HepG2 (cell line): ENCODE data around the gene ZCCHC8. TPM values are rescaled to one million over a fixed set of nuclear protein-coding genes. Genes with fewer than 3 reads are reported as not detected.
A peak's percentile ranks its signal among the peaks of the same experiment; 100 is the strongest.

Source experiments
- ARID2 ChIP-seq: sonication (generic); formaldehyde crosslinking; IDR thresholded peaks from 2 replicates; pipeline ENCODE4 v1.8.1; 2022; ENCODE audit warnings: mild to moderate bottlenecking, missing genetic modification reagents, borderline replicate concordance
- DR1 ChIP-seq: sonication (generic); formaldehyde crosslinking; IDR thresholded peaks from 2 replicates; pipeline ENCODE4 v1.8.0; 2021; ENCODE audit warnings: mild to moderate bottlenecking, missing genetic modification reagents, inconsistent platforms
- FOXK1 ChIP-seq: sonication (generic); formaldehyde crosslinking; IDR thresholded peaks from 2 replicates; pipeline ENCODE4 v1.4.0; 2020; ENCODE audit warnings: low read depth, missing genetic modification reagents, borderline replicate concordance
- GABPA ChIP-seq, 2 experiments: IDR thresholded peaks; 2 replicates each; pipeline ENCODE4 v1.6.1; 2011 to 2016; ENCODE audit warnings: low read depth in 2 of 2, low read length in 1 of 2, missing biosample characterization in 1 of 2, missing genetic modification characterization in 1 of 2
- HOXA7 ChIP-seq: sonication (generic); formaldehyde crosslinking; IDR thresholded peaks from 2 replicates; pipeline ENCODE4 v1.8.1; 2022; ENCODE audit warnings: mild to moderate bottlenecking, missing genetic modification reagents, moderate library complexity
- KAT8 ChIP-seq: IDR thresholded peaks from 2 replicates; pipeline ENCODE4 v1.6.1; 2016; ENCODE audit warnings: missing genetic modification reagents, missing compliant biosample characterization
- KLF6 ChIP-seq: IDR thresholded peaks from 2 replicates; pipeline ENCODE4 v1.8.0; 2016; ENCODE audit warnings: missing biosample characterization, missing genetic modification reagents
- MED13 ChIP-seq: sonication (generic); formaldehyde crosslinking; IDR thresholded peaks from 2 replicates; pipeline ENCODE4 v1.5.0; 2020; ENCODE audit warnings: missing genetic modification reagents
- NCOA2 ChIP-seq: sonication (generic); formaldehyde crosslinking; IDR thresholded peaks from 2 replicates; pipeline ENCODE4 v1.8.0; 2022; ENCODE audit warnings: inconsistent platforms
- RXRA ChIP-seq: sonication (generic); formaldehyde crosslinking; IDR thresholded peaks from 2 replicates; pipeline ENCODE4 v1.5.1; 2020; ENCODE audit warnings: missing genetic modification reagents
- SP2 ChIP-seq: sonication (generic); formaldehyde crosslinking; IDR thresholded peaks from 2 replicates; pipeline ENCODE4 v1.5.1; 2020; ENCODE audit warnings: mild to moderate bottlenecking, missing genetic modification reagents
- SUZ12 ChIP-seq: fragments of 150-350 bp; IDR thresholded peaks from 2 replicates; pipeline ENCODE4 v1.6.1; 2014; ENCODE audit warnings: low read depth, low read length
- XRCC5 ChIP-seq: fragments of 200-400 bp; formaldehyde crosslinking; optimal IDR thresholded peaks from 2 replicates; pipeline ENCODE3; 2017; ENCODE audit warnings: mild to moderate bottlenecking, low read length
- ZFP1 ChIP-seq: IDR thresholded peaks from 2 replicates; pipeline ENCODE4 v1.6.1; 2016
- ZNF124 ChIP-seq: sonication (generic); formaldehyde crosslinking; IDR thresholded peaks from 2 replicates; pipeline ENCODE4 v1.4.0; 2020; ENCODE audit warnings: missing genetic modification reagents
- ZNF143 ChIP-seq: sonication (generic); formaldehyde crosslinking; IDR thresholded peaks from 2 replicates; pipeline ENCODE4 v1.4.0; 2020; ENCODE audit warnings: missing genetic modification reagents
- ZNF160 ChIP-seq: sonication (generic); formaldehyde crosslinking; IDR thresholded peaks from 2 replicates; pipeline ENCODE4 v1.8.0; 2022; ENCODE audit warnings: mild to moderate bottlenecking, inconsistent platforms, missing genetic modification reagents
- ZNF225 ChIP-seq: sonication (generic); formaldehyde crosslinking; IDR thresholded peaks from 2 replicates; pipeline ENCODE4 v1.4.0; 2020; ENCODE audit warnings: mild to moderate bottlenecking, missing genetic modification reagents
- ZNF543 ChIP-seq: sonication (generic); formaldehyde crosslinking; IDR thresholded peaks from 2 replicates; pipeline ENCODE4 v1.4.0; 2020; ENCODE audit warnings: mild to moderate bottlenecking, missing genetic modification reagents
- ZNF788 ChIP-seq: sonication (generic); formaldehyde crosslinking; IDR thresholded peaks from 2 replicates; pipeline ENCODE4 v1.5.0; 2020; ENCODE audit warnings: mild to moderate bottlenecking, missing genetic modification reagents, borderline replicate concordance
- ZSCAN20 ChIP-seq: sonication (generic); formaldehyde crosslinking; IDR thresholded peaks from 2 replicates; pipeline ENCODE4 v1.4.0; 2020; ENCODE audit warnings: missing genetic modification reagents, mild to moderate bottlenecking, borderline replicate concordance
- polyA plus RNA-seq, 8 experiments: library from polyadenylated mRNA; depleted of rRNA in 3 of 8; stranded (reverse) in 7 of 8; unstranded in 1 of 8; fragments of >200 nt; fragmentation: Illumina TruSeq in 4 of 8; extraction: Trizol in 4 of 8; gene quantifications; 2 replicates each; pipeline versions ENCODE4 v1.2.1 to v1.2.3, GENCODE V29; 2011 to 2016; ENCODE audit warnings: low read depth in 4 of 8, missing spikeins in 1 of 8, mixed read lengths in 1 of 8; ENCODE audit not compliant: insufficient read depth in 1 of 8
- total RNA-seq, 5 experiments: library from RNA; depleted of rRNA; stranded (reverse); fragments of >200 nt; fragmentation: Illumina TruSeq; extraction: Trizol; gene quantifications; 2 replicates each; pipeline ENCODE4 v1.2.3, GENCODE V29; 2016; ENCODE audit warnings: low read depth in 1 of 5
- TF ChIP-seq, protein P1 (sequence below): IDR thresholded peaks from 2 replicates; pipeline ENCODE4 v1.6.1; 2012; ENCODE audit warnings: low read length, improper control_type of control experiment
- TF ChIP-seq, protein P2 (sequence below): sonication (generic); formaldehyde crosslinking; IDR thresholded peaks from 2 replicates; pipeline ENCODE4 v1.4.0; 2020; ENCODE audit warnings: missing genetic modification reagents

ZCCHC8 gene
- total and polyA plus RNA-seq, 2 of the 13 experiments (the other 11 are each of a cell fraction or from before 2014, with no cell fraction given) = 18.6 to 20.9 TPM

DNA sequence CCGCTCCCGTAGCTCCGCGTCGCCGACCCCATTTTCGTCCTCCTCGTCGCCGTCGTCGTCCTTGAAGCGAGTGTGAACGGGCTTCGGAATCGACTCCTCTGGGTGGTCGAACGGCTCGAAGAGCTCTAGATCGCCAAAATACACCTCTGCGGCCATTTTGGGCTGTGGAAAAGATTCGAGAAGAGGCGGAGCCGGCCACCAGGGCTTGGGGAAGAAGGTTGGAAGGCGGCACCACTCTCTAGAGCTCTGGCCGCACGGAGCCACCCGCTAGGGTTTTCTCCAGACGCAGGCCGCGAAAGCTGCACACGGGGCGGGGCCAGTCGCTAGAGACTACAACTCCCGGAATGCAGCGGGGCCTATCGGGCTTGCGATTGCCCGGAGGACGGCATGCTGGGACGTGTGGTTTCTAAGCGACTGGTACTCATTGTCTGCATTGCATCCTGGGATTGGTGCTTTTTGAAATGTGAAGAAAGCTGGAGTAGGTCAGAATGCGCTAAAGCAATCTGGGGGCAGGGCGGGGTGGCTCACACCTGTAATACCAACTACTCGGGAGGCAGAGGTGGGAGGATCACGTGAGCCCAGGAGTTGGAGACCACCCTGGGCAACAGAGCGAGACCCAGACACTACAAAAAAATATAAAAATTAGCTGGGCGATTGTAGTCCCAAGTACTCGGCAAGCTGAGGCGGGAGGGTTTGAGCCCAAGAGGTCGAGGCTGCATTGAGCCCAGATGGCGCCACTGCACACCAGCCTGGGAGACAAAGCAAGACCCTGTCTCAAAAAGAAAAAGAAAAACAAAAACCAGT is at the start of gene ZCCHC8 (continued):
- TF ChIP-seq, protein P1, sequence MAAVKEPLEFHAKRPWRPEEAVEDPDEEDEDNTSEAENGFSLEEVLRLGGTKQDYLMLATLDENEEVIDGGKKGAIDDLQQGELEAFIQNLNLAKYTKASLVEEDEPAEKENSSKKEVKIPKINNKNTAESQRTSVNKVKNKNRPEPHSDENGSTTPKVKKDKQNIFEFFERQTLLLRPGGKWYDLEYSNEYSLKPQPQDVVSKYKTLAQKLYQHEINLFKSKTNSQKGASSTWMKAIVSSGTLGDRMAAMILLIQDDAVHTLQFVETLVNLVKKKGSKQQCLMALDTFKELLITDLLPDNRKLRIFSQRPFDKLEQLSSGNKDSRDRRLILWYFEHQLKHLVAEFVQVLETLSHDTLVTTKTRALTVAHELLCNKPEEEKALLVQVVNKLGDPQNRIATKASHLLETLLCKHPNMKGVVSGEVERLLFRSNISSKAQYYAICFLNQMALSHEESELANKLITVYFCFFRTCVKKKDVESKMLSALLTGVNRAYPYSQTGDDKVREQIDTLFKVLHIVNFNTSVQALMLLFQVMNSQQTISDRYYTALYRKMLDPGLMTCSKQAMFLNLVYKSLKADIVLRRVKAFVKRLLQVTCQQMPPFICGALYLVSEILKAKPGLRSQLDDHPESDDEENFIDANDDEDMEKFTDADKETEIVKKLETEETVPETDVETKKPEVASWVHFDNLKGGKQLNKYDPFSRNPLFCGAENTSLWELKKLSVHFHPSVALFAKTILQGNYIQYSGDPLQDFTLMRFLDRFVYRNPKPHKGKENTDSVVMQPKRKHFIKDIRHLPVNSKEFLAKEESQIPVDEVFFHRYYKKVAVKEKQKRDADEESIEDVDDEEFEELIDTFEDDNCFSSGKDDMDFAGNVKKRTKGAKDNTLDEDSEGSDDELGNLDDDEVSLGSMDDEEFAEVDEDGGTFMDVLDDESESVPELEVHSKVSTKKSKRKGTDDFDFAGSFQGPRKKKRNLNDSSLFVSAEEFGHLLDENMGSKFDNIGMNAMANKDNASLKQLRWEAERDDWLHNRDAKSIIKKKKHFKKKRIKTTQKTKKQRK = no peak
- TF ChIP-seq KAT8 (CRISPR knock-in tag) (peak; percentile 86), ZFP1 (CRISPR knock-in tag) (peak; percentile 54; the same call in 1 of the 2 replicates), ZNF543 (CRISPR knock-in tag) (peak; percentile 70; the same call in 1 of the 2 replicates), XRCC5 (peak; percentile 67), SP2 (CRISPR knock-in tag) (0 out of 2 replicates have a peak, but pooled peaks have one; percentile 26), ZNF143 (CRISPR knock-in tag) (peak; percentile 97), ZNF160 (CRISPR knock-in tag) (peak; percentile 54; the same call in 1 of the 2 replicates), DR1 (CRISPR knock-in tag) (peak; percentile 58; the same call in 1 of the 2 replicates), NCOA2 (CRISPR knock-in tag) (no peak; the same call in 1 of the 2 replicates), ZNF788 (CRISPR knock-in tag) (peak; percentile 57; the same call in 1 of the 2 replicates), MED13 (no peak; the same call in 1 of the 2 replicates), ZSCAN20 (CRISPR knock-in tag) (0 out of 2 replicates have a peak, but pooled peaks have one; percentile 8), ARID2 (CRISPR knock-in tag) (no peak), KLF6 (CRISPR knock-in tag) (peak; percentile 88), ZNF225 (0 out of 2 replicates have a peak, but pooled peaks have one; percentile 56), RXRA (0 out of 2 replicates have a peak, but pooled peaks have one; percentile 12), SUZ12 (peak; percentile 90), HOXA7 (CRISPR knock-in tag) (no peak), ZNF124 (CRISPR knock-in tag) (peak; percentile 83; the same call in 1 of the 2 replicates), FOXK1 (CRISPR knock-in tag) (peak; percentile 23; the same call in 1 of the 2 replicates), GABPA (IDR thresholded peaks at IDR 0.05; ENCODE audit: low read depth, low read length) (peak; percentile 22; the same call in 1 of the 2 replicates), GABPA (CRISPR knock-in tag; IDR thresholded peaks at IDR 0.05; ENCODE audit: low read depth) (peak; percentile 86)
- TF ChIP-seq, protein P2, sequence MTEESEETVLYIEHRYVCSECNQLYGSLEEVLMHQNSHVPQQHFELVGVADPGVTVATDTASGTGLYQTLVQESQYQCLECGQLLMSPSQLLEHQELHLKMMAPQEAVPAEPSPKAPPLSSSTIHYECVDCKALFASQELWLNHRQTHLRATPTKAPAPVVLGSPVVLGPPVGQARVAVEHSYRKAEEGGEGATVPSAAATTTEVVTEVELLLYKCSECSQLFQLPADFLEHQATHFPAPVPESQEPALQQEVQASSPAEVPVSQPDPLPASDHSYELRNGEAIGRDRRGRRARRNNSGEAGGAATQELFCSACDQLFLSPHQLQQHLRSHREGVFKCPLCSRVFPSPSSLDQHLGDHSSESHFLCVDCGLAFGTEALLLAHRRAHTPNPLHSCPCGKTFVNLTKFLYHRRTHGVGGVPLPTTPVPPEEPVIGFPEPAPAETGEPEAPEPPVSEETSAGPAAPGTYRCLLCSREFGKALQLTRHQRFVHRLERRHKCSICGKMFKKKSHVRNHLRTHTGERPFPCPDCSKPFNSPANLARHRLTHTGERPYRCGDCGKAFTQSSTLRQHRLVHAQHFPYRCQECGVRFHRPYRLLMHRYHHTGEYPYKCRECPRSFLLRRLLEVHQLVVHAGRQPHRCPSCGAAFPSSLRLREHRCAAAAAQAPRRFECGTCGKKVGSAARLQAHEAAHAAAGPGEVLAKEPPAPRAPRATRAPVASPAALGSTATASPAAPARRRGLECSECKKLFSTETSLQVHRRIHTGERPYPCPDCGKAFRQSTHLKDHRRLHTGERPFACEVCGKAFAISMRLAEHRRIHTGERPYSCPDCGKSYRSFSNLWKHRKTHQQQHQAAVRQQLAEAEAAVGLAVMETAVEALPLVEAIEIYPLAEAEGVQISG (CRISPR knock-in tag) = peak; percentile 93
